ENCODE measurements around the gene HOXD9. TPM values are rescaled to one million over a fixed set of nuclear protein-coding genes. Genes with fewer than 3 reads are reported as not detected.

Gene HOXD9
- total and polyA plus RNA-seq, 2 of the 8 experiments (the other 6 are each of a cell fraction or from before 2014, with no cell fraction given): not detected

DNA sequence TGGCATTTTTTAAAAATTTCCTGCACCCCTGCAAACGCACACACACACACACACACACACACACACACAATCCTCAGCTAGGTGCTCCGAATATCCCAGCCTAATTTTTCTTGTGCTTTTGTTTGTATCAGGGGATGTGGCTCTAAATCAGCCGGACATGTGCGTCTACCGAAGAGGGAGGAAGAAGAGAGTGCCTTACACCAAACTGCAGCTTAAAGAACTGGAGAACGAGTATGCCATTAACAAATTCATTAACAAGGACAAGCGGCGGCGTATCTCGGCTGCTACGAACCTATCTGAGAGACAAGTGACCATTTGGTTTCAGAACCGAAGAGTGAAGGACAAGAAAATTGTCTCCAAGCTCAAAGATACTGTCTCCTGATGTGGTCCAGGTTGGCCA is 28.2 kb upstream of the HOXD9 start:
- TF ChIP-seq RNF2 (IDR thresholded peaks at IDR 0.05; ENCODE audit: borderline replicate concordance, low read depth, low read length, missing control alignments, poor library complexity, severe bottlenecking) (peak; percentile 93), RXRA (IDR thresholded peaks at IDR 0.05; ENCODE audit: insufficient read depth, low read depth, low read length) (no peak), CBX8 (IDR thresholded peaks at IDR 0.05; ENCODE audit: borderline replicate concordance, low read depth, low read length) (peak; percentile 69; the same call in 1 of the 2 replicates)
- POLR2A ChIA-PET (ENCODE audit: partially characterized antibody): interaction anchor here (0.7 to 2.1 kb wide), 4 partner anchors 10 to 456 kb away, joined by 3 to 7 read pairs (median 5); no protein-coding TSS in a partner anchor
- H2BK12ac ChIP-seq (ENCODE audit: low read depth, low read length): peak overlapping the region; percentile 55; the same call in 1 of the 2 replicates
- H3K4me2 ChIP-seq (ENCODE audit: insufficient read depth in 1 of 2, low read depth in 2 of 2, low read length in 2 of 2): no peak overlapping the region; a peak in 1 of 4 replicates
- H3K79me2 ChIP-seq (ENCODE audit: control insufficient read depth in 1 of 2, insufficient read depth in 2 of 2, low read length in 2 of 2): no peaks in the 10 kb centered on the region
- H3K79me1 ChIP-seq (ENCODE audit: low read depth, low read length): no peaks in the 10 kb centered on the region
- DNase-seq (ENCODE audit: low read depth in 1 of 2, low spot score in 2 of 2): peak in 1 of 2 experiments; percentile 44
- H3K56ac ChIP-seq (replicated peaks; ENCODE audit: insufficient read length, low read depth, low read length): no peak overlapping the region
- no peak overlapping the region for H2BK20ac ChIP-seq (ENCODE audit: low read length)
- peaks cover 0 to 5% (median 0%) of the 10 kb centered on the region in 4 experiments; a peak in 1 of 8 replicates for H3K36me3 ChIP-seq (ENCODE audit: control insufficient read depth in 2 of 4, insufficient read depth in 4 of 4, low read length in 3 of 4)
- no peak for FAIRE-seq
- H3K18ac ChIP-seq (ENCODE audit: extremely low read depth, low read length): no peak overlapping the region
- H3K27ac ChIP-seq (ENCODE audit: low read depth, low read length): no peak overlapping the region
- no peak overlapping the region for H2BK120ac ChIP-seq (replicated peaks; ENCODE audit: low read depth, low read length)
- H3K9ac ChIP-seq (replicated peaks in 1 of 4; ENCODE audit: extremely low read depth in 1 of 4, low read depth in 3 of 4, low read length in 3 of 4): no peak overlapping the region
- 8% methylated on average over 12 of the region's 12 CpGs; no CpG with 5 or more reads in 1 of the 2 experiments for WGBS, 2 experiments (ENCODE audit: extremely low coverage in 1 of 2, insufficient coverage in 1 of 2, insufficient read length in 1 of 2, insufficient replicate concordance in 2 of 2, low coverage in 1 of 2, low lambda C conversion rate in 2 of 2, missing lambda C conversion rate in 1 of 2)
- H4K8ac ChIP-seq (ENCODE audit: extremely low read depth, insufficient read depth, low read length): no peak overlapping the region
- H2AFZ ChIP-seq (ENCODE audit: low read length): no peak overlapping the region
- no peak overlapping the region for H3K14ac ChIP-seq (ENCODE audit: insufficient read length)
- H4K20me1 ChIP-seq (replicated peaks in 1 of 2; ENCODE audit: control insufficient read depth in 1 of 2, insufficient read depth in 2 of 2, low read length in 2 of 2): peaks cover 22 to 37% of the 10 kb centered on the region in 2 experiments
- no peak overlapping the region for H4K91ac ChIP-seq (replicated peaks; ENCODE audit: insufficient read length, low read length)
- H3K4ac ChIP-seq (replicated peaks; ENCODE audit: insufficient read length, low read depth, low read length): no peak overlapping the region
- H3K23me2 ChIP-seq (ENCODE audit: low read depth, low read length): peaks cover 6% of the 10 kb centered on the region
- peaks cover 79 to 98% (median 91%) of the 10 kb centered on the region in 4 experiments for H3K27me3 ChIP-seq (replicated peaks in 1 of 4; ENCODE audit: control insufficient read depth in 3 of 4, extremely low read depth in 1 of 4, insufficient read depth in 3 of 4, low read length in 3 of 4)
- no peak overlapping the region for H4K5ac ChIP-seq (ENCODE audit: insufficient read length, low read depth, low read length)
- H2BK5ac ChIP-seq (ENCODE audit: low read depth, low read length): no peak overlapping the region
- H3K9me3 ChIP-seq (ENCODE audit: insufficient read depth in 2 of 2, low read depth in 1 of 2, low read length in 1 of 2): no peaks in the 10 kb centered on the region; a peak in 1 of 4 replicates
- CTCF ChIA-PET (ENCODE audit: partially characterized antibody): interaction anchor here (0.5 to 6.5 kb wide), 9 partner anchors 10 to 843 kb away, joined by 3 to 130 read pairs (median 5); partner anchors contain the start of genes EVX2 and HOXD9
- no peak overlapping the region for H3K4me3 ChIP-seq (ENCODE audit: extremely low read depth in 1 of 4, insufficient read depth in 2 of 4, low read depth in 3 of 4, low read length in 4 of 4)
- H3K4me1 ChIP-seq (replicated peaks in 1 of 4; ENCODE audit: control insufficient read depth in 3 of 4, insufficient read depth in 4 of 4, low read length in 3 of 4): peaks cover 0 to 25% (median 15%) of the 10 kb centered on the region in 4 experiments; a peak in 6 of 7 replicates
- H2BK15ac ChIP-seq (ENCODE audit: low read length): peak overlapping the region; percentile 40; the same call in 1 of the 2 replicates
- H2AK5ac ChIP-seq (ENCODE audit: low read depth, low read length): 0 out of 2 replicates have a peak overlapping the region, but pooled peaks have one; percentile 26
- no peak overlapping the region for H3K23ac ChIP-seq (ENCODE audit: insufficient read length)
